ENCODE results near the gene GUCY1B1. TPM values are rescaled to one million over a fixed set of nuclear protein-coding genes. Genes with fewer than 3 reads are reported as not detected.

The GUCY1B1 gene
- polyA plus RNA-seq, 1 of the 3 experiments (the other 2 are of a cell fraction), result 0.38 TPM

DNA sequence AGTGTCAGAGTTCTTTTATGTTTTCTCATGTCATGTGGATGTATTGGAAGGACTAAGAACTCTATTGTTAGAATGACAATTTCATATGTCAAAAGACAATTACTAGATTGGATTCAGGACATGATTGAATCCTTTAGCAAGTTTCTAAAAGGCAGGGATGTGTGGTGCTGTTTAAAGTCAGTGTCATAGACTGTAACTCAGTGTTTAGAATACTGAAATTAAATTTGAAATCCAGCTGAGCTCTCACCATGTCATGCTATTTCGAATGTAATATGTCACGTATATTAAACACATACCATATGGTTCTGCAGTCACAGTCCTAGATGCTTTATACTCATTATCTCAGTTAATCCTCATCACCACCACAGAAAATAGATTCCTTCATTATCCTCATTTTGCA, 7.8 kb downstream of the GUCY1B1 start:
- no peaks in the 10 kb centered on the region for H3K9me3 ChIP-seq
- CTCF ChIA-PET, result interaction anchor here (1.6 kb wide), 1 partner anchor 363 kb away, joined by 4 read pairs; no protein-coding TSS in a partner anchor

More for the DNA sequence above, 7.8 kb downstream of the GUCY1B1 start:
- Histone ChIP-seq H2AFZ (ENCODE audit: low read depth) (no peak overlapping the region), H3K36me3 (replicated peaks in 1 of 2; ENCODE audit: control insufficient read depth in 1 of 2, insufficient read depth in 2 of 2, low read length in 1 of 2) (no peaks in the 10 kb centered on the region), H3K4me3 (ENCODE audit: low read depth in 2 of 2, low read length in 1 of 2) (no peak overlapping the region), H3K4me1 (ENCODE audit: control insufficient read depth in 1 of 2, insufficient read depth in 2 of 2, low read depth in 1 of 2, low read length in 1 of 2) (no peaks in the 10 kb centered on the region; a peak in 1 of 4 replicates), H3K27me3 (ENCODE audit: insufficient read depth) (no peaks in the 10 kb centered on the region), H3K4me2 (no peak overlapping the region), H4K20me1 (ENCODE audit: insufficient read depth) (no peaks in the 10 kb centered on the region), H3F3A (replicated peaks; ENCODE audit: insufficient read depth) (no peaks in the 10 kb centered on the region), H3K79me2 (ENCODE audit: insufficient read depth) (no peaks in the 10 kb centered on the region), H3K27ac (ENCODE audit: low read depth in 2 of 2, low read length in 1 of 2) (no peak overlapping the region), H3K9me2 (no peaks in the 10 kb centered on the region), H3K9ac (no peak overlapping the region)
- WGBS (ENCODE audit: low lambda C conversion rate), result 46% methylated on average over 2 of the region's 2 CpGs
- POLR2A ChIA-PET, result no interaction called here
- TF ChIP-seq MXI1 (IDR thresholded peaks at IDR 0.05; ENCODE audit: low read depth, low read length), result no peak
- TF ChIP-seq ELF1 (IDR thresholded peaks at IDR 0.05), result no peak
- no peak for TF ChIP-seq FOXM1 (IDR thresholded peaks at IDR 0.05; ENCODE audit: low read depth)
- TF ChIP-seq, protein P1, sequence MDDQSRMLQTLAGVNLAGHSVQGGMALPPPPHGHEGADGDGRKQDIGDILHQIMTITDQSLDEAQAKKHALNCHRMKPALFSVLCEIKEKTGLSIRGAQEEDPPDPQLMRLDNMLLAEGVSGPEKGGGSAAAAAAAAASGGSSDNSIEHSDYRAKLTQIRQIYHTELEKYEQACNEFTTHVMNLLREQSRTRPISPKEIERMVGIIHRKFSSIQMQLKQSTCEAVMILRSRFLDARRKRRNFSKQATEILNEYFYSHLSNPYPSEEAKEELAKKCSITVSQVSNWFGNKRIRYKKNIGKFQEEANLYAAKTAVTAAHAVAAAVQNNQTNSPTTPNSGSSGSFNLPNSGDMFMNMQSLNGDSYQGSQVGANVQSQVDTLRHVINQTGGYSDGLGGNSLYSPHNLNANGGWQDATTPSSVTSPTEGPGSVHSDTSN (IDR thresholded peaks at IDR 0.05), result no peak
- no peak for TF ChIP-seq CHD2 (IDR thresholded peaks at IDR 0.05; ENCODE audit: low read length, partially characterized antibody)
- TF ChIP-seq NFIC (IDR thresholded peaks at IDR 0.05; ENCODE audit: borderline replicate concordance), result no peak
- TF ChIP-seq SMC3 (IDR thresholded peaks at IDR 0.05; ENCODE audit: low read depth, low read length), result no peak
- no peak for TF ChIP-seq RXRA (IDR thresholded peaks at IDR 0.05; ENCODE audit: borderline replicate concordance, low read depth)
- TF ChIP-seq, protein P2, sequence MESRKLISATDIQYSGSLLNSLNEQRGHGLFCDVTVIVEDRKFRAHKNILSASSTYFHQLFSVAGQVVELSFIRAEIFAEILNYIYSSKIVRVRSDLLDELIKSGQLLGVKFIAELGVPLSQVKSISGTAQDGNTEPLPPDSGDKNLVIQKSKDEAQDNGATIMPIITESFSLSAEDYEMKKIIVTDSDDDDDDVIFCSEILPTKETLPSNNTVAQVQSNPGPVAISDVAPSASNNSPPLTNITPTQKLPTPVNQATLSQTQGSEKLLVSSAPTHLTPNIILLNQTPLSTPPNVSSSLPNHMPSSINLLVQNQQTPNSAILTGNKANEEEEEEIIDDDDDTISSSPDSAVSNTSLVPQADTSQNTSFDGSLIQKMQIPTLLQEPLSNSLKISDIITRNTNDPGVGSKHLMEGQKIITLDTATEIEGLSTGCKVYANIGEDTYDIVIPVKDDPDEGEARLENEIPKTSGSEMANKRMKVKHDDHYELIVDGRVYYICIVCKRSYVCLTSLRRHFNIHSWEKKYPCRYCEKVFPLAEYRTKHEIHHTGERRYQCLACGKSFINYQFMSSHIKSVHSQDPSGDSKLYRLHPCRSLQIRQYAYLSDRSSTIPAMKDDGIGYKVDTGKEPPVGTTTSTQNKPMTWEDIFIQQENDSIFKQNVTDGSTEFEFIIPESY (IDR thresholded peaks at IDR 0.05; ENCODE audit: borderline replicate concordance, low read depth), result no peak
- TF ChIP-seq EP300 (IDR thresholded peaks at IDR 0.05; ENCODE audit: borderline replicate concordance in 1 of 2, low read depth in 1 of 2, low read length in 1 of 2), result no peak
- TF ChIP-seq, protein P3, sequence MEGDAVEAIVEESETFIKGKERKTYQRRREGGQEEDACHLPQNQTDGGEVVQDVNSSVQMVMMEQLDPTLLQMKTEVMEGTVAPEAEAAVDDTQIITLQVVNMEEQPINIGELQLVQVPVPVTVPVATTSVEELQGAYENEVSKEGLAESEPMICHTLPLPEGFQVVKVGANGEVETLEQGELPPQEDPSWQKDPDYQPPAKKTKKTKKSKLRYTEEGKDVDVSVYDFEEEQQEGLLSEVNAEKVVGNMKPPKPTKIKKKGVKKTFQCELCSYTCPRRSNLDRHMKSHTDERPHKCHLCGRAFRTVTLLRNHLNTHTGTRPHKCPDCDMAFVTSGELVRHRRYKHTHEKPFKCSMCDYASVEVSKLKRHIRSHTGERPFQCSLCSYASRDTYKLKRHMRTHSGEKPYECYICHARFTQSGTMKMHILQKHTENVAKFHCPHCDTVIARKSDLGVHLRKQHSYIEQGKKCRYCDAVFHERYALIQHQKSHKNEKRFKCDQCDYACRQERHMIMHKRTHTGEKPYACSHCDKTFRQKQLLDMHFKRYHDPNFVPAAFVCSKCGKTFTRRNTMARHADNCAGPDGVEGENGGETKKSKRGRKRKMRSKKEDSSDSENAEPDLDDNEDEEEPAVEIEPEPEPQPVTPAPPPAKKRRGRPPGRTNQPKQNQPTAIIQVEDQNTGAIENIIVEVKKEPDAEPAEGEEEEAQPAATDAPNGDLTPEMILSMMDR (IDR thresholded peaks at IDR 0.05), result no peak
- no peak for TF ChIP-seq TEAD4 (IDR thresholded peaks at IDR 0.05; ENCODE audit: borderline replicate concordance, insufficient read depth)
- TF ChIP-seq NRF1 (IDR thresholded peaks at IDR 0.05; ENCODE audit: low read depth, low read length), result no peak
- no peak for TF ChIP-seq MEF2A (IDR thresholded peaks at IDR 0.05; ENCODE audit: borderline replicate concordance, low read depth)
- TF ChIP-seq TAF1 (IDR thresholded peaks at IDR 0.05; ENCODE audit: borderline replicate concordance, low read depth, low read length), result no peak
- no peak for TF ChIP-seq RCOR1 (IDR thresholded peaks at IDR 0.05; ENCODE audit: low read length)
- TF ChIP-seq, protein P4, sequence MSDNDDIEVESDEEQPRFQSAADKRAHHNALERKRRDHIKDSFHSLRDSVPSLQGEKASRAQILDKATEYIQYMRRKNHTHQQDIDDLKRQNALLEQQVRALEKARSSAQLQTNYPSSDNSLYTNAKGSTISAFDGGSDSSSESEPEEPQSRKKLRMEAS (IDR thresholded peaks at IDR 0.05; ENCODE audit: low read depth), result no peak
- no peak for TF ChIP-seq POLR2AphosphoS5 (IDR thresholded peaks at IDR 0.05; ENCODE audit: low read depth, low read length)
- DNase-seq, result no peak

All from SK-N-SH (cell line).